GM12878 (cell line): ENCODE data around the gene BCL2. TPM values are rescaled to one million over a fixed set of nuclear protein-coding genes. Genes with fewer than 3 reads are reported as not detected.

ENCODE experiments used
- ATAC-seq: fragments of 200-7000 bp; cut with Tn5 transposase; 3 replicates; pipeline ENCODE4 v1.9.1; 2020; ENCODE audit warnings: mild to moderate bottlenecking, moderate library complexity
- BruUV-seq: library from RNA; stranded (reverse); fragments of 400-500 nt; replicated peaks from 2 replicates; lab custom pipeline; 2021; lab: Mats Ljungman, UMichigan
- CTCF ChIA-PET: fragments of 300-600 bp; sonication (Branson Sonifier 250); formaldehyde crosslinking; extraction: SDS; loops from one replicate; lab custom pipeline; 2021; ENCODE audit warnings: inconsistent platforms; lab: Yijun Ruan, JAX
- POLR2A ChIA-PET: fragments of 350-600 bp; formaldehyde crosslinking; extraction: SDS; loops from one replicate; lab custom pipeline; 2021; ENCODE audit warnings: inconsistent platforms; lab: Charles Lee
- RAD21 ChIA-PET: fragments of 300-600 bp; sonication (Branson Sonifier 250); formaldehyde crosslinking; loops from one replicate; lab custom pipeline; 2023; ENCODE audit warnings: antibody characterized with exemption; ENCODE audit not compliant: unreplicated experiment; lab: Charles Lee
- SMC1A ChIA-PET: fragments of 300-600 bp; sonication (Branson Sonifier 250); formaldehyde crosslinking; loops from one replicate; lab custom pipeline; 2023; ENCODE audit not compliant: unreplicated experiment, uncharacterized antibody; lab: Charles Lee
- DNase-seq: peaks from one replicate; pipeline ENCODE4 v3.0.0-alpha.2; 2011; ENCODE audit warnings: low read depth, low spot score
- FAIRE-seq: peaks from 3 replicates; lab custom pipeline; 2011; peaks lifted over from hg19 to GRCh38; lab: Jason Lieb, UNC
- H2AFZ ChIP-seq: 2 replicates; pipeline ENCODE4 v1.6.0; 2011; ENCODE audit warnings: low read depth, low read length, control low read depth; ENCODE audit not compliant: control insufficient read depth
- H3K27ac ChIP-seq: 2 replicates; pipeline ENCODE4 v1.5.1; 2011; ENCODE audit warnings: control low read depth; ENCODE audit not compliant: control insufficient read depth, insufficient read depth
- H3K27me3 ChIP-seq, 2 experiments: replicated peaks in 1 of 2; 2 replicates each; pipeline versions ENCODE4 v1.6.0 to v1.6.1; 2011; ENCODE audit warnings: low read length in 1 of 2; ENCODE audit not compliant: control insufficient read depth in 2 of 2, insufficient read depth in 2 of 2
- H3K36me3 ChIP-seq, 2 experiments: 2 replicates each; pipeline ENCODE4 v1.5.1; 2011; ENCODE audit warnings: low read length in 1 of 2; ENCODE audit not compliant: control insufficient read depth in 2 of 2, insufficient read depth in 2 of 2
- H3K4me1 ChIP-seq: 2 replicates; pipeline ENCODE4 v1.6.1; 2011; ENCODE audit warnings: mild to moderate bottlenecking, low read length, moderate library complexity, mixed read lengths; ENCODE audit not compliant: control insufficient read depth, insufficient read depth
- H3K4me2 ChIP-seq: 2 replicates; pipeline ENCODE4 v1.6.0; 2011; ENCODE audit warnings: control low read depth; ENCODE audit not compliant: control insufficient read depth, insufficient read depth
- H3K4me3 ChIP-seq: fragments of 200-600 bp; sonication (generic); 2 replicates; pipeline ENCODE4 v1.5.1; 2016
- H3K79me2 ChIP-seq: 2 replicates; pipeline ENCODE4 v1.6.0; 2011; ENCODE audit warnings: low read length; ENCODE audit not compliant: control insufficient read depth, insufficient read depth
- H3K9ac ChIP-seq: 2 replicates; pipeline ENCODE4 v1.8.0; 2011; ENCODE audit warnings: low read length, control low read depth, mixed read lengths; ENCODE audit not compliant: control insufficient read depth, insufficient read depth
- H3K9me3 ChIP-seq: replicated peaks from 3 replicates; pipeline ENCODE4 v1.5.1; 2011; ENCODE audit warnings: mild to moderate bottlenecking, low read length; ENCODE audit not compliant: control insufficient read depth, insufficient read depth
- H4K20me1 ChIP-seq: 2 replicates; pipeline ENCODE4 v1.6.0; 2011; ENCODE audit not compliant: control insufficient read depth, insufficient read depth
- BMI1 ChIP-seq: fragments of 450-650 bp; IDR thresholded peaks from 2 replicates; pipeline ENCODE4 v1.6.1; 2016; ENCODE audit warnings: mild to moderate bottlenecking, moderate library complexity, borderline replicate concordance
- HDGF ChIP-seq: fragments of 450-650 bp; IDR thresholded peaks from 2 replicates; pipeline ENCODE4 v1.6.1; 2016; ENCODE audit warnings: antibody characterized with exemption
- MXI1 ChIP-seq: fragments of 150-350 bp; IDR thresholded peaks from 2 replicates; pipeline ENCODE4 v1.6.1; 2011; ENCODE audit warnings: low read depth, mild to moderate bottlenecking, inconsistent platforms, low read length, improper control_type of control experiment
- POLR2AphosphoS2 ChIP-seq: IDR thresholded peaks from 2 replicates; pipeline ENCODE4 v1.6.1; 2011; ENCODE audit warnings: low read depth, mild to moderate bottlenecking, low read length, improper control_type of control experiment, moderate library complexity
- RCOR1 ChIP-seq: conservative IDR thresholded peaks from 2 replicates; pipeline ENCODE4 v1.6.1; 2012; ENCODE audit warnings: low read depth, low read length, improper control_type of control experiment
- TCF12 ChIP-seq: IDR thresholded peaks from 2 replicates; pipeline ENCODE4 v1.6.1; 2011; ENCODE audit warnings: low read depth, mild to moderate bottlenecking, low read length
- ZBTB11 ChIP-seq: fragments of 450-650 bp; formaldehyde crosslinking; IDR thresholded peaks from 2 replicates; pipeline ENCODE4 v1.5.0; 2022; ENCODE audit warnings: mild to moderate bottlenecking, missing genetic modification characterization
- WGBS: methylation state at CpG from one replicate; pipeline ENCODE4 v1.1.6; 2016; ENCODE audit warnings: low lambda C conversion rate; ENCODE audit not compliant: insufficient replicate concordance, insufficient coverage; ENCODE audit errors: missing lambda C conversion rate; 5-methylcytosine and 5-hydroxymethylcytosine counted together
- in situ Hi-C: fragments of 300-500 bp; cut with MboI; formaldehyde crosslinking; loops from 9 replicates; pipeline ENCODE4 v1.14.3; 2018; ENCODE audit warnings: mixed read lengths
- intact Hi-C: fragments of 100-400 bp; cut with micrococcal nuclease; formaldehyde crosslinking; loops from one replicate; pipeline ENCODE4 v1.14.2; 2022; ENCODE audit not compliant: unreplicated experiment
- polyA plus RNA-seq, 11 experiments: library from polyadenylated mRNA; depleted of rRNA in 4 of 11; unstranded in 6 of 11; stranded (reverse) in 5 of 11; fragments of >200 nt; fragmentation: Nextera tagmentation in 4 of 11; fragmentation: Illumina TruSeq in 1 of 11; extraction: Ambion mirVana in 4 of 11; extraction: Trizol in 1 of 11; gene quantifications; 1 replicate in 1 of 11; 2 replicates in 10 of 11; pipeline versions ENCODE4 v1.2.1 to v1.2.3, GENCODE V29; 2011 to 2016; ENCODE audit warnings: inconsistent platforms in 2 of 11, missing spikeins in 2 of 11, low read depth in 1 of 11
- total RNA-seq, 4 experiments: library from RNA; depleted of rRNA in 3 of 4; stranded (reverse); fragments of >200 nt in 3 of 4; fragmentation: Illumina TruSeq in 1 of 4; extraction: Trizol in 1 of 4; gene quantifications; 2 replicates each; pipeline versions ENCODE4 v1.2.1 to v1.2.3, GENCODE V29; 2013 to 2021
- TF ChIP-seq, protein P1 (sequence below): IDR thresholded peaks from 2 replicates; pipeline ENCODE4 v1.6.1; 2011; ENCODE audit warnings: mild to moderate bottlenecking, low read depth, low read length, moderate library complexity; ENCODE audit not compliant: insufficient replicate concordance
- TF ChIP-seq, protein P2 (sequence below): fragments of 450-650 bp; IDR thresholded peaks from 2 replicates; pipeline ENCODE4 v1.6.1; 2017; ENCODE audit warnings: borderline replicate concordance
- TF ChIP-seq, protein P3 (sequence below): fragments of 450-650 bp; IDR thresholded peaks from 2 replicates; pipeline ENCODE4 v1.6.1; 2017; ENCODE audit warnings: mild to moderate bottlenecking, moderate library complexity

Gene BCL2
- total and polyA plus RNA-seq, 10 of the 15 experiments (the other 5 are each of a cell fraction or from before 2014, with no cell fraction given): 4.1 to 47.8 (median 19.3) TPM

DNA sequence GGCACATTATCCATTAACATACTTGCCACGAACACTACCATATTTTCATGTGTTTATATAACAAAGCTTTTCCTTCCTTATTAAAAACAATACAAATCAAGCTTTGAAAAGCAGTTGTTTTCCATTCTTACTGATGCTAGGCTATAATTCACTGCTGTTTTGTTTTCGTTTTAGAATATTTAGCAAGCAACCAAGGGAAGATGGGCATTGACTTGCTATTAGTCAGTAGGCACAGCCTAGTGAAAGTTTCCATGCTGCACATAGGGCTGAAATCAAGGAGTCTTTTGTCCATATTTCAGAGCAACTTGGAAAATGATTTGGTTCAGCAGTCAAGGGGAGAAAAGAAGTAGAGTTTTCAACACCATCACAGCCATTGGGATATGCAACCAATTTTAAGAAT is 31.3 kb downstream of the BCL2 start:
- H3K4me3 ChIP-seq: no peak overlapping the region
- ChIA-PET RAD21 (interaction anchor here (0.8 to 2.4 kb wide), 10 partner anchors 12 to 157 kb away, joined by 3 to 10 read pairs (median 4); no protein-coding TSS in a partner anchor), SMC1A (interaction anchor here (0.7 to 3.3 kb wide), 14 partner anchors 7 to 156 kb away, joined by 3 to 22 read pairs (median 6); no protein-coding TSS in a partner anchor), POLR2A (interaction anchor here (1.0 to 1.8 kb wide), 5 partner anchors 10 to 108 kb away, joined by 3 to 5 read pairs (median 4); no protein-coding TSS in a partner anchor), CTCF (interaction anchor here (0.8 to 3.3 kb wide), 7 partner anchors 12 to 156 kb away, joined by 3 to 26 read pairs (median 6); no protein-coding TSS in a partner anchor)
- ATAC-seq: no peak
- BruUV-seq: no TSS peak
- FAIRE-seq: no peak
- intact Hi-C loops: no loop called here
- WGBS: 89% methylated on average over 2 of the region's 2 CpGs
- TF ChIP-seq ZBTB11 (CRISPR knock-in tag) (no peak), POLR2AphosphoS2 (no peak), RCOR1 (no peak), HDGF (no peak), TCF12 (no peak), BMI1 (no peak), MXI1 (no peak)
- TF ChIP-seq, protein P1, sequence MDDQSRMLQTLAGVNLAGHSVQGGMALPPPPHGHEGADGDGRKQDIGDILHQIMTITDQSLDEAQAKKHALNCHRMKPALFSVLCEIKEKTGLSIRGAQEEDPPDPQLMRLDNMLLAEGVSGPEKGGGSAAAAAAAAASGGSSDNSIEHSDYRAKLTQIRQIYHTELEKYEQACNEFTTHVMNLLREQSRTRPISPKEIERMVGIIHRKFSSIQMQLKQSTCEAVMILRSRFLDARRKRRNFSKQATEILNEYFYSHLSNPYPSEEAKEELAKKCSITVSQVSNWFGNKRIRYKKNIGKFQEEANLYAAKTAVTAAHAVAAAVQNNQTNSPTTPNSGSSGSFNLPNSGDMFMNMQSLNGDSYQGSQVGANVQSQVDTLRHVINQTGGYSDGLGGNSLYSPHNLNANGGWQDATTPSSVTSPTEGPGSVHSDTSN: no peak
- TF ChIP-seq, protein P2, sequence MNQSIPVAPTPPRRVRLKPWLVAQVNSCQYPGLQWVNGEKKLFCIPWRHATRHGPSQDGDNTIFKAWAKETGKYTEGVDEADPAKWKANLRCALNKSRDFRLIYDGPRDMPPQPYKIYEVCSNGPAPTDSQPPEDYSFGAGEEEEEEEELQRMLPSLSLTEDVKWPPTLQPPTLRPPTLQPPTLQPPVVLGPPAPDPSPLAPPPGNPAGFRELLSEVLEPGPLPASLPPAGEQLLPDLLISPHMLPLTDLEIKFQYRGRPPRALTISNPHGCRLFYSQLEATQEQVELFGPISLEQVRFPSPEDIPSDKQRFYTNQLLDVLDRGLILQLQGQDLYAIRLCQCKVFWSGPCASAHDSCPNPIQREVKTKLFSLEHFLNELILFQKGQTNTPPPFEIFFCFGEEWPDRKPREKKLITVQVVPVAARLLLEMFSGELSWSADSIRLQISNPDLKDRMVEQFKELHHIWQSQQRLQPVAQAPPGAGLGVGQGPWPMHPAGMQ: no peak
- TF ChIP-seq, protein P3, sequence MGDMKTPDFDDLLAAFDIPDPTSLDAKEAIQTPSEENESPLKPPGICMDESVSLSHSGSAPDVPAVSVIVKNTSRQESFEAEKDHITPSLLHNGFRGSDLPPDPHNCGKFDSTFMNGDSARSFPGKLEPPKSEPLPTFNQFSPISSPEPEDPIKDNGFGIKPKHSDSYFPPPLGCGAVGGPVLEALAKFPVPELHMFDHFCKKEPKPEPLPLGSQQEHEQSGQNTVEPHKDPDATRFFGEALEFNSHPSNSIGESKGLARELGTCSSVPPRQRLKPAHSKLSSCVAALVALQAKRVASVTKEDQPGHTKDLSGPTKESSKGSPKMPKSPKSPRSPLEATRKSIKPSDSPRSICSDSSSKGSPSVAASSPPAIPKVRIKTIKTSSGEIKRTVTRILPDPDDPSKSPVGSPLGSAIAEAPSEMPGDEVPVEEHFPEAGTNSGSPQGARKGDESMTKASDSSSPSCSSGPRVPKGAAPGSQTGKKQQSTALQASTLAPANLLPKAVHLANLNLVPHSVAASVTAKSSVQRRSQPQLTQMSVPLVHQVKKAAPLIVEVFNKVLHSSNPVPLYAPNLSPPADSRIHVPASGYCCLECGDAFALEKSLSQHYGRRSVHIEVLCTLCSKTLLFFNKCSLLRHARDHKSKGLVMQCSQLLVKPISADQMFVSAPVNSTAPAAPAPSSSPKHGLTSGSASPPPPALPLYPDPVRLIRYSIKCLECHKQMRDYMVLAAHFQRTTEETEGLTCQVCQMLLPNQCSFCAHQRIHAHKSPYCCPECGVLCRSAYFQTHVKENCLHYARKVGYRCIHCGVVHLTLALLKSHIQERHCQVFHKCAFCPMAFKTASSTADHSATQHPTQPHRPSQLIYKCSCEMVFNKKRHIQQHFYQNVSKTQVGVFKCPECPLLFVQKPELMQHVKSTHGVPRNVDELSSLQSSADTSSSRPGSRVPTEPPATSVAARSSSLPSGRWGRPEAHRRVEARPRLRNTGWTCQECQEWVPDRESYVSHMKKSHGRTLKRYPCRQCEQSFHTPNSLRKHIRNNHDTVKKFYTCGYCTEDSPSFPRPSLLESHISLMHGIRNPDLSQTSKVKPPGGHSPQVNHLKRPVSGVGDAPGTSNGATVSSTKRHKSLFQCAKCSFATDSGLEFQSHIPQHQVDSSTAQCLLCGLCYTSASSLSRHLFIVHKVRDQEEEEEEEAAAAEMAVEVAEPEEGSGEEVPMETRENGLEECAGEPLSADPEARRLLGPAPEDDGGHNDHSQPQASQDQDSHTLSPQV: no peak
- H3K4me1 ChIP-seq: peaks cover 65% of the 10 kb centered on the region
- H3K27me3 ChIP-seq: no peaks in the 10 kb centered on the region
- H3K9me3 ChIP-seq: no peaks in the 10 kb centered on the region
- peaks cover 96% of the 10 kb centered on the region for H3K79me2 ChIP-seq
- no peaks in the 10 kb centered on the region for H4K20me1 ChIP-seq
- peaks cover 4 to 16% of the 10 kb centered on the region in 2 experiments for H3K36me3 ChIP-seq
- peak overlapping the region; percentile 4; the same call in 1 of the 2 replicates for H3K27ac ChIP-seq
- in situ Hi-C loops: no loop called here
- peak overlapping the region; percentile 29 for H3K4me2 ChIP-seq
- no peak overlapping the region for H3K9ac ChIP-seq
- no peak for DNase-seq
- no peak overlapping the region for H2AFZ ChIP-seq
